HG02938 (cell line): ENCODE results near the gene C1QTNF3.
"Not testable (repeated sequence)": the region's sequence is repeated elsewhere in the genome, so short reads cannot be mapped to it uniquely, and the experiment has no call there.

Source experiments
- ATAC-seq: cut with Tn5 transposase; IDR thresholded peaks from one replicate; pipeline ENCODE4 v1.9.1; 2021; ENCODE audit warnings: mild to moderate bottlenecking, moderate library complexity; ENCODE audit not compliant: unreplicated experiment

Gene C1QTNF3

GRCh38 chr5:34026089-34026761, 16.8 kb downstream of the C1QTNF3 start:
- ATAC-seq: no peak

- ATAC-seq: peak; percentile 94
Observed at GRCh38 chr5:34022121-34022705, 20.8 kb downstream of the C1QTNF3 start.

- no peak for ATAC-seq
Observed at GRCh38 chr5:34021334-34021733, 21.7 kb downstream of the C1QTNF3 start.

GRCh38 chr5:34020726-34021125, 22.3 kb downstream of the C1QTNF3 start:
- no peak for ATAC-seq

- no peak for ATAC-seq
Observed at GRCh38 chr5:34017254-34017653, 25.8 kb downstream of the C1QTNF3 start.

- ATAC-seq: no peak
Observed at GRCh38 chr5:34016750-34017149, 26.3 kb downstream of the C1QTNF3 start.

- no peak for ATAC-seq
Observed at GRCh38 chr5:34016222-34016621, 26.8 kb downstream of the C1QTNF3 start.

- ATAC-seq: no peak
Observed at GRCh38 chr5:34015120-34015822, 27.7 kb downstream of the C1QTNF3 start.

- ATAC-seq: no peak
Observed at GRCh38 chr5:34014626-34015025, 28.4 kb downstream of the C1QTNF3 start.

- no peak for ATAC-seq
Observed at GRCh38 chr5:34013547-34013946, 29.5 kb downstream of the C1QTNF3 start.

- no peak for ATAC-seq
Observed at GRCh38 chr5:34012791-34013190, 30.2 kb downstream of the C1QTNF3 start.

GRCh38 chr5:34011536-34011935, 31.5 kb downstream of the C1QTNF3 start:
- ATAC-seq: no peak

- not testable (repeated sequence) for ATAC-seq
Observed at GRCh38 chr5:34010146-34010545, 32.9 kb downstream of the C1QTNF3 start.

GRCh38 chr5:34009610-34010009, 33.4 kb downstream of the C1QTNF3 start:
- ATAC-seq: no peak

GRCh38 chr5:34008802-34009201, 34.2 kb downstream of the C1QTNF3 start:
- no peak for ATAC-seq

GRCh38 chr5:34007621-34008600, 35.1 kb downstream of the C1QTNF3 start, which contains the start of gene AMACR:
TSS of gene AMACR (minus strand) at chr5:34008050. CDS start at chr5:34008019, 31 bp downstream.
- peak; percentile 89 for ATAC-seq

- ATAC-seq: no peak
Observed at GRCh38 chr5:34007201-34007620, 35.8 kb downstream of the C1QTNF3 start.

GRCh38 chr5:34005681-34006080, 37.3 kb downstream of the C1QTNF3 start:
- ATAC-seq: no peak

GRCh38 chr5:34005211-34005610, 37.8 kb downstream of the C1QTNF3 start:
- no peak for ATAC-seq

- ATAC-seq: no peak
Observed at GRCh38 chr5:34003941-34004340, 39.1 kb downstream of the C1QTNF3 start.
